ENCODE data around the gene KIAA0513.

- TF ChIP-seq MXI1 (IDR thresholded peaks at IDR 0.05; ENCODE audit: low read depth, low read length) (no peak), POLR2A (IDR thresholded peaks at IDR 0.05; ENCODE audit: low read depth, low read length) (no peak), CTCF (IDR thresholded peaks at IDR 0.05 in 2 of 3, conservative IDR thresholded peaks at IDR 0.05 in 1 of 3; ENCODE audit: control insufficient read depth in 2 of 3, extremely low read depth in 1 of 3, insufficient read depth in 1 of 3, low read depth in 3 of 3, low read length in 3 of 3) (no peak), NFIC (IDR thresholded peaks at IDR 0.05; ENCODE audit: low read depth, low read length) (no peak), JUND (IDR thresholded peaks at IDR 0.05; ENCODE audit: low read depth, low read length) (no peak), ZBTB11 (CRISPR knock-in tag; IDR thresholded peaks at IDR 0.05) (no peak), JUNB (IDR thresholded peaks at IDR 0.05) (no peak), REST (IDR thresholded peaks at IDR 0.05; ENCODE audit: low read depth, low read length) (no peak)
These were observed 109.2 kb downstream of the KIAA0513 start for GRCh38 chr16:85136702-85137322.

Measured in GM12878 (cell line).